ENCODE data around the gene CLEC4M. TPM values are rescaled to one million over a fixed set of nuclear protein-coding genes. Genes with fewer than 3 reads are reported as not detected.

CLEC4M gene
- total and polyA plus RNA-seq, 2 of the 8 experiments (the other 6 are each of a cell fraction or from before 2014, with no cell fraction given) = not detected

DNA sequence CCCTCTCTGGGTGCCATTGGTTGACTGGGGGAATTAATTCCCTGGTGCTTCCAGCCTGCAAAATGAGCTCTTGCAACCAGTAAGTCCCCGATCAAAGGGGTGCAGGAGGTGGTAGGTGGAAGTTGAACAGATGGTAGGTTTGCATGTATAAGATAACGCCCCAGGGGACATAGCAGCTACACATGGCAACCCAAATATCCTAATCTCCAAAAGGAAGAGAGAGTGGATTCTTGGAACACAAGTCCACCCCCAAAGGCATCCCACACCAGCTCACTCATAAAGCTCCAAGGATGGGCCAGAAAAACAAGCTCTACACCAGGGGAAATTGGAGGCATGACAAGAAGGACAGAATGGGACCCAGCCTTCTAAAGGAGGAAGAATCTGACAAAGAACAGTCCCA is 20.5 kb upstream of the CLEC4M start:
- H2AK5ac ChIP-seq (ENCODE audit: low read depth, low read length) = no peak overlapping the region
- H2BK12ac ChIP-seq (ENCODE audit: low read depth, low read length) = no peak overlapping the region
- H3K18ac ChIP-seq (ENCODE audit: extremely low read depth, low read length) = no peak overlapping the region
- no peak overlapping the region for H4K5ac ChIP-seq (ENCODE audit: insufficient read length, low read depth, low read length)
- H3K79me1 ChIP-seq (ENCODE audit: low read depth, low read length) = no peaks in the 10 kb centered on the region
- no peak overlapping the region for H3K14ac ChIP-seq (ENCODE audit: insufficient read length)
- H2BK20ac ChIP-seq (ENCODE audit: low read length) = no peak overlapping the region
- DNase-seq (ENCODE audit: low read depth in 1 of 2, low spot score in 2 of 2) = no peak
- H2AFZ ChIP-seq (ENCODE audit: low read length) = no peak overlapping the region
- H4K91ac ChIP-seq (replicated peaks; ENCODE audit: insufficient read length, low read length) = no peak overlapping the region
- H3K9ac ChIP-seq (replicated peaks in 1 of 4; ENCODE audit: extremely low read depth in 1 of 4, low read depth in 3 of 4, low read length in 3 of 4) = no peak overlapping the region
- FAIRE-seq = no peak
- H3K4ac ChIP-seq (replicated peaks; ENCODE audit: insufficient read length, low read depth, low read length) = no peak overlapping the region
- no peak overlapping the region for H2BK120ac ChIP-seq (replicated peaks; ENCODE audit: low read depth, low read length)
- TF ChIP-seq CEBPB (IDR thresholded peaks at IDR 0.05; ENCODE audit: low read depth, low read length) = no peak
- no peak for TF ChIP-seq POLR2AphosphoS5 (IDR thresholded peaks at IDR 0.05; ENCODE audit: low read depth, low read length)
- TF ChIP-seq KDM5A (IDR thresholded peaks at IDR 0.05; ENCODE audit: low read length) = no peak
- no peak for TF ChIP-seq CTBP2 (IDR thresholded peaks at IDR 0.05; ENCODE audit: borderline replicate concordance, insufficient read depth, insufficient read length, low read length)
- TF ChIP-seq POU5F1 (IDR thresholded peaks at IDR 0.05; ENCODE audit: low read depth, low read length) = no peak
- TF ChIP-seq FOSL1 (IDR thresholded peaks at IDR 0.05; ENCODE audit: insufficient read depth, low read depth, low read length) = no peak
- TF ChIP-seq MAFK (IDR thresholded peaks at IDR 0.05; ENCODE audit: low read depth, low read length) = no peak
- TF ChIP-seq HDAC2 (IDR thresholded peaks at IDR 0.05; ENCODE audit: borderline replicate concordance in 1 of 2, low read depth in 2 of 2, low read length in 2 of 2) = no peak
- TF ChIP-seq ATF3 (IDR thresholded peaks at IDR 0.05; ENCODE audit: insufficient read depth, low read depth, low read length) = no peak
- TF ChIP-seq SIN3A (conservative IDR thresholded peaks at IDR 0.05 in 1 of 2, IDR thresholded peaks at IDR 0.05 in 1 of 2; ENCODE audit: low read depth in 1 of 2, low read length in 2 of 2) = no peak
- TF ChIP-seq SP1 (IDR thresholded peaks at IDR 0.05; ENCODE audit: low read depth, low read length) = no peak
- no peak for TF ChIP-seq EP300 (IDR thresholded peaks at IDR 0.05; ENCODE audit: borderline replicate concordance in 1 of 2, low read depth in 2 of 2, low read length in 2 of 2)
- WGBS, 2 experiments (ENCODE audit: extremely low coverage in 1 of 2, insufficient coverage in 1 of 2, insufficient read length in 1 of 2, insufficient replicate concordance in 2 of 2, low coverage in 1 of 2, low lambda C conversion rate in 2 of 2, missing lambda C conversion rate in 1 of 2) = 91% methylated on average over 2 of the region's 2 CpGs; no CpG with 5 or more reads in 1 of the 2 experiments
- H2BK15ac ChIP-seq (ENCODE audit: low read length) = no peak overlapping the region
- no peaks in the 10 kb centered on the region for H3K36me3 ChIP-seq (ENCODE audit: control insufficient read depth in 2 of 4, insufficient read depth in 4 of 4, low read length in 3 of 4)
- peaks cover 1 to 7% (median 4%) of the 10 kb centered on the region in 4 experiments; a peak in 6 of 7 replicates for H3K4me1 ChIP-seq (replicated peaks in 1 of 4; ENCODE audit: control insufficient read depth in 3 of 4, insufficient read depth in 4 of 4, low read length in 3 of 4)
- ChIA-PET POLR2A (ENCODE audit: partially characterized antibody) (no interaction called here), CTCF (ENCODE audit: partially characterized antibody) (interaction anchor here (1.0 to 1.3 kb wide), 2 partner anchors 41 to 62 kb away, joined by 3 to 5 read pairs; partner anchors contain the start of gene TRAPPC5)
- no peak overlapping the region for H3K4me2 ChIP-seq (ENCODE audit: insufficient read depth in 1 of 2, low read depth in 2 of 2, low read length in 2 of 2)
- H3K27ac ChIP-seq (ENCODE audit: low read depth, low read length) = no peak overlapping the region
- H3K79me2 ChIP-seq (ENCODE audit: control insufficient read depth in 1 of 2, insufficient read depth in 2 of 2, low read length in 2 of 2) = no peaks in the 10 kb centered on the region
- no peak overlapping the region for H3K23ac ChIP-seq (ENCODE audit: insufficient read length)
- H3K56ac ChIP-seq (replicated peaks; ENCODE audit: insufficient read length, low read depth, low read length) = no peak overlapping the region
- no peak overlapping the region for H4K8ac ChIP-seq (ENCODE audit: extremely low read depth, insufficient read depth, low read length)
- H3K9me3 ChIP-seq (ENCODE audit: insufficient read depth in 2 of 2, low read depth in 1 of 2, low read length in 1 of 2) = no peaks in the 10 kb centered on the region; a peak in 1 of 4 replicates
- peaks cover 0 to 2% (median 0%) of the 10 kb centered on the region in 4 experiments; a peak in 1 of 7 replicates for H3K27me3 ChIP-seq (replicated peaks in 1 of 4; ENCODE audit: control insufficient read depth in 3 of 4, extremely low read depth in 1 of 4, insufficient read depth in 3 of 4, low read length in 3 of 4)
- no peaks in the 10 kb centered on the region for H3K23me2 ChIP-seq (ENCODE audit: low read depth, low read length)
- no peak overlapping the region for H3K4me3 ChIP-seq (ENCODE audit: extremely low read depth in 1 of 4, insufficient read depth in 2 of 4, low read depth in 3 of 4, low read length in 4 of 4)
- no peaks in the 10 kb centered on the region for H4K20me1 ChIP-seq (replicated peaks in 1 of 2; ENCODE audit: control insufficient read depth in 1 of 2, insufficient read depth in 2 of 2, low read length in 2 of 2)
- H2BK5ac ChIP-seq (ENCODE audit: low read depth, low read length) = no peak overlapping the region

All from H1 (cell line).